Measurements from ENCODE around the gene EBF4. TPM values are rescaled to one million over a fixed set of nuclear protein-coding genes. Genes with fewer than 3 reads are reported as not detected.

EBF4 gene
- polyA plus RNA-seq, 1 donor from 2014 or later = 13.2 TPM

DNA sequence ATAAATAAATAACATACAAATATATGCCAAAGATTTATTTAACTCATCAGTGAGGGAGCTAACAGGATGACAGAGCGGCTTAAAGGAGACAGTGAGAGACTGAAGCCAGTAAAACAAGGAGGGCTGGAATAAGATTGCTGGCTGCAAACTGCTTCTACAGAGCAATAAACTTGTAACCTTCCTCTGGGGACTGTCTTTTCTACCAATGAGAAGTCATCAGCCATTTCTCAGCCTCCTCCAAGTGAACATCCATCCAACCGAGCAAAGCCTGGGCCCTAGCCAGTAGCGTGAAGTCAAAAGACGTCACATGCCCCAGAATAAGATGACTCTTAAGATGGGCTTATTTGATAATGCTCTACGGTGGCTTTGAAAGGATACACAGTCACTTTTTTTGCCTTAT lies 65.4 kb downstream of the EBF4 start:
- H3K4me2 ChIP-seq (ENCODE audit: low read length) = no peak overlapping the region
- H3K4me3 ChIP-seq (ENCODE audit: low read length) = no peak overlapping the region
- no peaks in the 10 kb centered on the region for H3K9me2 ChIP-seq (ENCODE audit: insufficient read depth, low read length)
- H3K9ac ChIP-seq (ENCODE audit: low read length) = no peak overlapping the region
- no peaks in the 10 kb centered on the region for H4K20me1 ChIP-seq (ENCODE audit: insufficient read depth)
- TF ChIP-seq EZH2 (IDR thresholded peaks at IDR 0.05; ENCODE audit: borderline replicate concordance, insufficient read depth, low read length, poor library complexity, severe bottlenecking) (no peak), EP300 (conservative IDR thresholded peaks at IDR 0.05; ENCODE audit: poor library complexity, severe bottlenecking) (no peak), MXI1 (conservative IDR thresholded peaks at IDR 0.05; ENCODE audit: poor library complexity, severe bottlenecking) (no peak), SMC3 (conservative IDR thresholded peaks at IDR 0.05; ENCODE audit: poor library complexity) (no peak), TAF1 (IDR thresholded peaks at IDR 0.05; ENCODE audit: low read depth) (no peak), REST (IDR thresholded peaks at IDR 0.05; ENCODE audit: borderline replicate concordance) (no peak), RAD21 (conservative IDR thresholded peaks at IDR 0.05) (no peak), POLR2AphosphoS5 (IDR thresholded peaks at IDR 0.05) (no peak), CTCF (IDR thresholded peaks at IDR 0.05; ENCODE audit: poor library complexity, severe bottlenecking) (no peak)
- H3K27me3 ChIP-seq (ENCODE audit: insufficient read depth, low read depth, low read length) = peaks cover 15% of the 10 kb centered on the region
- H3F3A ChIP-seq (ENCODE audit: insufficient read depth, low read length, poor library complexity, severe bottlenecking) = no peaks in the 10 kb centered on the region
- no peak overlapping the region for H2AFZ ChIP-seq (ENCODE audit: low read depth, low read length)
- no peaks in the 10 kb centered on the region for H3K79me2 ChIP-seq (replicated peaks; ENCODE audit: insufficient read depth, low read length)
- H3K27ac ChIP-seq (ENCODE audit: low read length) = no peak overlapping the region
- H3K9me3 ChIP-seq (ENCODE audit: low read length) = no peaks in the 10 kb centered on the region
- no peaks in the 10 kb centered on the region for H3K36me3 ChIP-seq (ENCODE audit: insufficient read depth, low read length)

- Histone ChIP-seq H3K9me2 (ENCODE audit: insufficient read depth, low read length) (no peaks in the 10 kb centered on the region), H2AFZ (ENCODE audit: low read depth, low read length) (no peak overlapping the region), H3K79me2 (replicated peaks; ENCODE audit: insufficient read depth, low read length) (no peaks in the 10 kb centered on the region), H3K36me3 (ENCODE audit: insufficient read depth, low read length) (no peaks in the 10 kb centered on the region), H3K27ac (ENCODE audit: low read length) (no peak overlapping the region), H3K9ac (ENCODE audit: low read length) (no peak overlapping the region), H3K4me3 (ENCODE audit: low read length) (no peak overlapping the region), H4K20me1 (ENCODE audit: insufficient read depth) (no peaks in the 10 kb centered on the region), H3K9me3 (ENCODE audit: low read length) (no peaks in the 10 kb centered on the region), H3F3A (ENCODE audit: insufficient read depth, low read length, poor library complexity, severe bottlenecking) (no peaks in the 10 kb centered on the region), H3K4me2 (ENCODE audit: low read length) (no peak overlapping the region), H3K27me3 (ENCODE audit: insufficient read depth, low read depth, low read length) (peaks cover 4% of the 10 kb centered on the region)
- TF ChIP-seq EP300 (conservative IDR thresholded peaks at IDR 0.05; ENCODE audit: poor library complexity, severe bottlenecking) (no peak), CTCF (IDR thresholded peaks at IDR 0.05; ENCODE audit: poor library complexity, severe bottlenecking) (no peak), POLR2AphosphoS5 (IDR thresholded peaks at IDR 0.05) (no peak), MXI1 (conservative IDR thresholded peaks at IDR 0.05; ENCODE audit: poor library complexity, severe bottlenecking) (no peak), TAF1 (IDR thresholded peaks at IDR 0.05; ENCODE audit: low read depth) (no peak), REST (IDR thresholded peaks at IDR 0.05; ENCODE audit: borderline replicate concordance) (no peak), EZH2 (IDR thresholded peaks at IDR 0.05; ENCODE audit: borderline replicate concordance, insufficient read depth, low read length, poor library complexity, severe bottlenecking) (no peak), RAD21 (conservative IDR thresholded peaks at IDR 0.05) (no peak), SMC3 (conservative IDR thresholded peaks at IDR 0.05; ENCODE audit: poor library complexity) (no peak)
Observed at GRCh38 chr20:2759143-2759542, 66.6 kb downstream of the EBF4 start.

Measured in neural cell (in vitro differentiated cells).